ENCODE results near the gene HPCAL1.

DNA sequence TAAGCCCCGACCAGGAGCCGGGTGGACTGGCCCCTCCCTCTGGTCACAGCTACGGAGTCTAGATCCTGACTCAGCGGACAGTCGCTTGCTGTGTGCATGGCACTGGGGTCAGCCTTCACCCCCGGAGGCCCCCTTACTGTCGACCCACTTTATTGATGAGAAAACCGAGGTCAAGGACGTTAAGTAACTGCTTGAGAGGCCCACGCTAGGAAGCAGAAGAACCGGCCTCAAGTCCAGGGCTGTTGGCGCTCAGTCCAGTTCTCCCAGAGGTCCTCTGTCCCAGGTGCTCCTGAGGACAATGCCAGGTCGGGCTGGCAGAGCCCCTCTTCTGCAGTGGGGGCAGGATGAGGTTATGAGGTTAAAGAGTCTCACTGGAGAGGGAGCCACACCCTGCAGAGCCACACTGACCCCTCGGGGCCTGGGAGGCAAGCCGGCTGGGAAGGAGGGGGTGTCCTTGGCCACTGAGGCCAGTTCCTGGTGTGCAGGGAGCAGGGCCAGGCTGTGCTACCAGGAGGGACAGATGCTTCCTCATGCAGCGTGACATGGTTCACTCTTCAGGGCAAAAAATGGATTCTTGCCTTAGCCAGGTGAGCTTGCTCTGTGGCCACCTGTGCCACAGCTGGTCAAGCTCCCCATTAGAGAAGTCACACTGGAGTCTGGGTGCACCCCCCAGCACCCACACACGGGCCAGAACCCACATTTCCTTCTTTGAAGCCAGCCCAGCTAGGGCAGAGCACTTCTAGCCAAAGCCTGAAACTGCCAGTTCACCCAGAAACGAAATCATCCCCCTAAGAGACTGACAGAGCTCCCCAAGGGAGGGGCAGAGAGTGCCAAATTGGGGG is 47.3 kb upstream of the HPCAL1 start:
- TF ChIP-seq, protein P1, sequence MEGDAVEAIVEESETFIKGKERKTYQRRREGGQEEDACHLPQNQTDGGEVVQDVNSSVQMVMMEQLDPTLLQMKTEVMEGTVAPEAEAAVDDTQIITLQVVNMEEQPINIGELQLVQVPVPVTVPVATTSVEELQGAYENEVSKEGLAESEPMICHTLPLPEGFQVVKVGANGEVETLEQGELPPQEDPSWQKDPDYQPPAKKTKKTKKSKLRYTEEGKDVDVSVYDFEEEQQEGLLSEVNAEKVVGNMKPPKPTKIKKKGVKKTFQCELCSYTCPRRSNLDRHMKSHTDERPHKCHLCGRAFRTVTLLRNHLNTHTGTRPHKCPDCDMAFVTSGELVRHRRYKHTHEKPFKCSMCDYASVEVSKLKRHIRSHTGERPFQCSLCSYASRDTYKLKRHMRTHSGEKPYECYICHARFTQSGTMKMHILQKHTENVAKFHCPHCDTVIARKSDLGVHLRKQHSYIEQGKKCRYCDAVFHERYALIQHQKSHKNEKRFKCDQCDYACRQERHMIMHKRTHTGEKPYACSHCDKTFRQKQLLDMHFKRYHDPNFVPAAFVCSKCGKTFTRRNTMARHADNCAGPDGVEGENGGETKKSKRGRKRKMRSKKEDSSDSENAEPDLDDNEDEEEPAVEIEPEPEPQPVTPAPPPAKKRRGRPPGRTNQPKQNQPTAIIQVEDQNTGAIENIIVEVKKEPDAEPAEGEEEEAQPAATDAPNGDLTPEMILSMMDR (IDR thresholded peaks at IDR 0.05), result no peak
- TF ChIP-seq ZFX (IDR thresholded peaks at IDR 0.05; ENCODE audit: borderline replicate concordance), result no peak

Data from 22Rv1 (cell line).